Measurements from ENCODE around the gene OPRL1.

Gene OPRL1

GRCh38 chr20:64035933-64036345, 43.9 kb upstream of the OPRL1 start, which contains the start of gene C20orf204:
Gene C20orf204, plus strand, starts transcription at chr20:64036182. Its CDS starts 142 bp downstream, at chr20:64036324.
- FAIRE-seq (no peak), DNase-seq (ENCODE audit: insufficient read length, low spot score) (no peak)
- no peak for TF ChIP-seq CTCF (IDR thresholded peaks at IDR 0.05; ENCODE audit: insufficient read depth, missing control alignments)

GRCh38 chr20:64036346-64037198, 43.3 kb upstream of the OPRL1 start:
- no peak for DNase-seq (ENCODE audit: insufficient read length, low spot score)
- FAIRE-seq = no peak
- TF ChIP-seq CTCF (IDR thresholded peaks at IDR 0.05; ENCODE audit: insufficient read depth, missing control alignments) = no peak

GRCh38 chr20:64037199-64037497, 42.7 kb upstream of the OPRL1 start:
- FAIRE-seq (no peak), DNase-seq (ENCODE audit: insufficient read length, low spot score) (no peak)
- TF ChIP-seq CTCF (IDR thresholded peaks at IDR 0.05; ENCODE audit: insufficient read depth, missing control alignments) = no peak

- TF ChIP-seq CTCF (IDR thresholded peaks at IDR 0.05; ENCODE audit: insufficient read depth, missing control alignments) = no peak
- FAIRE-seq = no peak
- DNase-seq (ENCODE audit: insufficient read length, low spot score) = no peak
Measured at GRCh38 chr20:64037498-64038213, 42.2 kb upstream of the OPRL1 start.

GRCh38 chr20:64038224-64038564, 41.7 kb upstream of the OPRL1 start:
- FAIRE-seq (no peak), DNase-seq (ENCODE audit: insufficient read length, low spot score) (no peak)
- no peak for TF ChIP-seq CTCF (IDR thresholded peaks at IDR 0.05; ENCODE audit: insufficient read depth, missing control alignments)

- peak; percentile 92 for DNase-seq (ENCODE audit: insufficient read length, low spot score)
- peak; percentile 51 for TF ChIP-seq CTCF (IDR thresholded peaks at IDR 0.05; ENCODE audit: insufficient read depth, missing control alignments)
- no peak for FAIRE-seq
Measured at GRCh38 chr20:64038565-64039292, 41.2 kb upstream of the OPRL1 start.
